Fibroblast of skin of right quadriceps (primary cell): ENCODE data around the gene IL5RA.

Source experiments
- DNase-seq: peaks from one replicate; pipeline ENCODE4 v3.0.0-alpha.2; 2013

IL5RA gene

DNA sequence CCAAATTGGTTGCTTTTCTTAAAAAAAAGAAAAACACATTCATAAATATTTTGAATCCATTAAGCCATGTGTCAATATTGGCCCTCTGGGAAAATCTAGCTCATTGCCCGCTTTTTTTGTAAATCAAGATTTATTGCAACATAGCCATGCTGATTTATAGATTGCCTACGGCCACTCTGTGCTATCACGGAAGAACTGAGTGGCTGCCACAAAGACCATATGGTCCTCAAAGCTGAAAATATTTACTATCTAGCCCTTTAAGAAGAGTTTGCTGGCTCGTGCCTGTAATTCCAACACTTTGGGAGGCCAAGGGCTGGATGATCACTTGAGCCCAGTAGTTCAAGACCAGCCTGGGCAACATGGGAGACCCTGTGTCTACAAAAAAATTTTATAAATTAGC lies 45.9 kb downstream of the IL5RA start:
- DNase-seq, result no peak

DNA sequence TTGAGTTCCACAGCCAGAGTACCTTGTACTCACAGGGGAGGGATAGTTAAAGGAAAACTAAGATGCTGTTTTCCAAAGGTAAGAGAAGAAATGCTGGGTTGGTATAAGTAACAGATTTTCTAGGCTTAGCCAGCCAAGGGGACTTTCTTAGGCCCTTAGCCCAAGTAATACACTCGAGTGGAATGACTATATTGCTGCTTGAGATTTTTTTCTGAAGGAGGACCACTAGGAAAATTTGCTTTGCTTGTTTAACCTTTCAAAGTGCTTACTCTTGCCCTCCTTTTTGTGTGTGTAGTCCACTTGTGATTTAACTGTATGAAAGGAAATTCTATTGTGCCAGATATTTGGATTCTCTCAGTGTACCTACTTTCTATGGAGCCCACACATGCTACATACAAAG lies 50.5 kb downstream of the IL5RA start:
- DNase-seq, result no peak

DNA sequence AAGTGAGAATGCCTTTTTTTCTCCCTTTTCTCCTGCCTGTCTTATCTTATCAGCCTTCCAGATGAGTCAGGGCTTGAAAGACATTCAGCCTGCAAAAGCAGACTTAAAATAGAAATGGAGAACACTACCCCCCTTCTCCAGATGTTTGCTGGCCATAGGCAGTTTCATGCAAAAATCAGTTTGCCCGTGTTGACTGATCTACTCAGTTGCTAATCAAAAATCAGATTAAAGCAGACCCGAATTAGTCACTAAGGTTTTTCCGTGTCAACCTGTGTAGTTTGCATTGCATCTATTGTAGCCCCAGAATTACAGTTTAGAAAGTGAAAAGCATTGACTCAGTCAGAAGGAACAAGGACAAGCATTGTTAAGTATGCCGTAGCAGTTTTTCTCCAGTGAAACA lies 56.2 kb downstream of the IL5RA start:
- DNase-seq, result no peak

DNA sequence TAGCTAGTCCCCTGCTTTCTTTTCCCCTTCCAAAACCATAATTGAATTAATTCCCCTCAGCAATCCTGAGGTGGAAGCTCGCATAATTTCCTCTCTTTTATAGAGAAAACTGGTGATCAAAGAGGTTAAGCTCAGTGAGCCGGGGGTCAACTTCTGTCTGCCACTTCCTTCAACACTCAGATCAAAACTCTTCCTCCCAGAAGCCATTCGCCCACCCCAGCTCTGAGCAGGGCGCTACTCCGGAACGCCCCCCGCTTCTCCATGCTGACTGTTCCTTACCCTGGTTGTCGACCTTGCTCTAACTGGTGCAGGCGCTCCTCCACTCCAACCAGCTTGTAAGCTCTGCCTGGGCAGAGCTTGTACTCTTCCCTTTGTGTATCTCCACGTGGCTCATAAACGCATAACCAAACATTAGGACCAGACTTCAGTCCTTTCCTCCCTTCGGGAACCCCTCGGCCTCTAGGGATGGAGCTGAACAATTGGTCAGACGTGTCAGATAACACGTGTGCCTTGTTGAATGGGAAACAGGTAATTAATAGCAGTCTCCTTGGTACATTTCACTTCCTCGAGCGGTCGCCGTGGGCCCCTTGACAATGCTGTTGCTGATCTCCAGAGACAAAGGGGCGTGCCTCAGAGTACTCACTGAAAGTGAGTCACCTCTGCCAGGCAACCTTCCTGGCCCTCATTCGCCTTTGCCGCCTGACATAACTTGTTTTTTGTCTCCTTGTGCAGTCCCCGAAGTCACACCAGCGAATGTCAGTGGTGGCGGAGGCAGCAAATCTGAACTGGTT lies 71.8 kb downstream of the IL5RA start:
- DNase-seq, result no peak

DNA sequence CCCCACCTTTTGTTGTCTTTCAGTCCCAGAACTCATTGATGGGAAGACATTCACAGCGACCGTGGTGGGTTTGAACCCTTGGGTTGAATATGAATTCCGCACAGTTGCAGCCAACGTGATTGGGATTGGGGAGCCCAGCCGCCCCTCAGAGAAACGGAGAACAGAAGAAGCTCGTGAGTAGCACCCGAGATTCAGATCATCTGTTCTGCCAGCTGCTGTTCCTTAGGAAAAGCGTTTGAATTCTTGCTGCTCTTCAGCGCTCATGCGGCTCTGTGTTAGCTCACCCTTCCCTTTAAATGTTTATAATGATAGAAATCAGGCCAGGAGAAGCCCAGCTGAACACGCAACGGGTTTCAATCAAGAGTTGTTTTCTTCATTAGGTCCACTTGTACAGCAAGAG lies 73.0 kb downstream of the IL5RA start:
- no peak for DNase-seq

DNA sequence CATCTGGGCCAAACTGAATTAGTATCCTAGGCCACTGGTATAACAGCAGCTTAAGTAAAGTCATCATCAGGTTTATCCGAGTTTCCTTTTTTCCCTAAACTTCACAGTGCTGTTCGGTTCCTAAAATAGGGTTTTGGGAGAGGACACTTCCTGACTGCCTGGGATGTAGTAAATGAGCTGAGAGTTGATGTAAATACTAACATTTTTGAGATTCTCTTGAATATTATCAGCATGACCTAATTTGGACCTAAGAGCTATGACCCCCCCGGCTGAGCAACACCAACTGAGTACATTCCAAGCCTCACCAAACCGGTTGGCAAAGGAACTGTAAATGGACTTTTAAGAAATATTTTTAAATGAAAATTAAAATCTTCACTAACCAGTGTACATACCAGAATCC lies 78.8 kb downstream of the IL5RA start:
- DNase-seq, result peak; percentile 20

DNA sequence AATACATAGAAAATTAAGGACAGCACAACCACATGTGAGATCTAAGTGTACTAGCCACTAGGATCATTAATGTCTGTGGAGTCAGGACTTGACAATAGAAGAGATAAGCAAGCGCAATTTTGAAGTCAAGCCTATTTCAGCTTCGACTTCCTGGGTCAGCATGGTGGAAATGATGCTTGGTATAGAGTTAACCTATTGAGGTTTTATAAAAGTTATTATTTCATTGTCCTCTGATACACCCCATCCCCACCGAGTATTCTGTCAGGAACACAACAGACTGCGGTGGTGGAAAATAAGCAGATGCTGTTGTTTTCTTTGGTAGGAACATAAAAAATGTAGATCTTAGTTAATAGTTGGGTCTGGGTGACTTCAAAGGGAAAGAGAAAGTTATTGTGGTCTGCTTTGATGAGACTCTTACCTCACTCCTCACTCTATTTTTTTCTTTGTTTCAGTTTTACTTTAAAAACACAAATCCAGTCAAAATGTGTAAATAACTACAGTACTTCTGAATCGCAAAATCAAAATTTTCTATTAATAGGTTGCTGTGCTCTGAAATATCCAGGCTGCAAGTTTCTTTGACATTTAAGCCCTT lies 82.1 kb downstream of the IL5RA start:
- no peak for DNase-seq

DNA sequence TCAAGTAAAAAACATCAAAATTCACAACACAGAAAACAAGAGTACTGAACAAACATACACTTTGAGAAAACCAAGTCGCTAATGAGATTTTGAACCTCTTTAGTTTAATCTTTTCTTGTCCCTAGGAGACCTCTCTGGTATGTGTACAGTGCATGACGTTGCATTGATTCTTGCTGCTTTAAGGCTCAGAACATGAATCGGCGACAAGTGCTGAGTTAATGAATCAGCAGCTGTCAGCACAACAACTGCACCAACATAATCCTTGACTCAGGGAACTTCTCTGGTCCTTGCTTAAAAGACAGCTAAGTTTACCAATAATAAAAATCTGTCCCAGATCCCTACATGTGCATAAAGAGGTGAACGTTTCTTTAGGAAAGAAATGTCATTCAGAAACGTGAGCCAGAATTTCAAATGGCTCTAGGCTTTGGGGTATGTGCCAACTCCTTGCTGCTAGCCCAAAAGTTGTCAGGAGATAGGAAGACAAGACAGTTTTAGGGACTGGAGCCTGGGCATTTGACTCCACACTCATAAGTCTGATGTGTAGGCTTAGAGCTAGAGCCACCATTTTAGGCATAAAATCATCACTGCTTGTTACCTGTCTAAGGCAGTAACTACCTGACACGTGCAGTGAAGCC lies 86.9 kb downstream of the IL5RA start:
- DNase-seq, result no peak

DNA sequence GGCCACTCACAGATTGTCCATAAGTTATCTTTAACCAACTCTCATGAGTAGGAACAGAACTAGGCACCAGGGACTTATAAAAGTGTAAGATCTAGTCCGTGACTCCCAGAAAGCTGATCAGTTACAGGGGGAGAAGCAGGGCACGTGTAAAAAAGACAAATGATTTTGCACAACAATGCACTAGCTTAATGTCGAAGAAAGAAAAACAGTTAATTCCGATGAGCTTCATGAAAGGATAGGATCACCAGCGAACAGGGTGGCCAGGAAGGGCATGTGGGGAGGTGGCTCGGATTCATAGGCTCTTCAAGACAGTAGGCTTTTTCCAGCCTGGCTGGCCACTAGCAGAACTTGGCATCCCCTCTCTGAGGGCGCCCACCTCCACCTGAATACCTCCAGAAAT lies 90.0 kb downstream of the IL5RA start:
- DNase-seq, result no peak
